Measurements from ENCODE around the gene ADCY1.

DNA sequence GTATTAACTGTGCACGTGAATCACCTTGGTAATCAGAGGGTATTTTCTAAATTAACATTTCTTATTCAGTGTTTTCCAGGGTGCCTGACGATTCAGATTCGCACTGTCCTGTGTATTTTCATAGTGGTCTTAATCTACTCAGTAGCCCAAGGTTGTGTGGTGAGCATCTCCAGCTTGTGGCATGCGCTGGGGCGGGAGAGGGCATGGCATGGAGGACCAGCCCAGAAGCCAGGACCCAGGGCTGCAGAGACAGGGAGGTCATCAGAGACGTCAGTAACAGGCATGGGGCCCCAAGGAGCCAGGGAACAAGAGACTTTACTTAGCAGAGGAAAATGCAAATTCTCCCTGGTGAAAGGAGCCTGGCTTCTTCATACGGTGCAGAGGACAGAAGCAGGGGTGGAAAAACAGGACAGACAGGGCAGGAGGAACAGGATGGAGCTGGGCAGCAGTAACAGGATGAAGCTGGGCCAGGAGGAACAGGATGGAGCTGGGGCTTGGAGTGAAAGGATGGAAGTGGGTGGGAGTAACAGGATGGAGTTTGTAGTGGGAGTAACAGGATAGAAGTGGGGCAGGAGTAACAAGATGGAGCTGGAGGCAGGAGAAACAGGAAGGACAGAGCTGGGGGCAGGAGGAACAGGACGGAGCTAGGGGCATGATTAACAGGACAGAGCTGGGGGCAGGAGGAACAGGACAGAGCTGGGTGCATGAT, 110.9 kb downstream of the ADCY1 start:
- TF ChIP-seq, protein P1, sequence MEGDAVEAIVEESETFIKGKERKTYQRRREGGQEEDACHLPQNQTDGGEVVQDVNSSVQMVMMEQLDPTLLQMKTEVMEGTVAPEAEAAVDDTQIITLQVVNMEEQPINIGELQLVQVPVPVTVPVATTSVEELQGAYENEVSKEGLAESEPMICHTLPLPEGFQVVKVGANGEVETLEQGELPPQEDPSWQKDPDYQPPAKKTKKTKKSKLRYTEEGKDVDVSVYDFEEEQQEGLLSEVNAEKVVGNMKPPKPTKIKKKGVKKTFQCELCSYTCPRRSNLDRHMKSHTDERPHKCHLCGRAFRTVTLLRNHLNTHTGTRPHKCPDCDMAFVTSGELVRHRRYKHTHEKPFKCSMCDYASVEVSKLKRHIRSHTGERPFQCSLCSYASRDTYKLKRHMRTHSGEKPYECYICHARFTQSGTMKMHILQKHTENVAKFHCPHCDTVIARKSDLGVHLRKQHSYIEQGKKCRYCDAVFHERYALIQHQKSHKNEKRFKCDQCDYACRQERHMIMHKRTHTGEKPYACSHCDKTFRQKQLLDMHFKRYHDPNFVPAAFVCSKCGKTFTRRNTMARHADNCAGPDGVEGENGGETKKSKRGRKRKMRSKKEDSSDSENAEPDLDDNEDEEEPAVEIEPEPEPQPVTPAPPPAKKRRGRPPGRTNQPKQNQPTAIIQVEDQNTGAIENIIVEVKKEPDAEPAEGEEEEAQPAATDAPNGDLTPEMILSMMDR (IDR thresholded peaks at IDR 0.05) = no peak
- TF ChIP-seq POLR2A (IDR thresholded peaks at IDR 0.05) (no peak), EP300 (IDR thresholded peaks at IDR 0.05) (no peak)
